IMR-90 (cell line): ENCODE measurements around the gene ROGDI.

ENCODE experiments used
- CTCF ChIP-seq: conservative IDR thresholded peaks from 2 replicates; pipeline ENCODE4 v1.5.1; 2012; ENCODE audit warnings: mild to moderate bottlenecking, low read depth, low read length, improper control_type of control experiment
- FOS ChIP-seq: fragments of 150-350 bp; IDR thresholded peaks from 2 replicates; pipeline ENCODE4 v1.6.1; 2016; ENCODE audit warnings: low read depth, low read length
- MAFK ChIP-seq: IDR thresholded peaks from 2 replicates; pipeline ENCODE4 v1.6.1; 2012; ENCODE audit warnings: low read depth, low read length, improper control_type of control experiment
- MAZ ChIP-seq: IDR thresholded peaks from 2 replicates; pipeline ENCODE4 v1.6.1; 2012; ENCODE audit warnings: low read depth, mild to moderate bottlenecking, low read length, improper control_type of control experiment, moderate library complexity, borderline replicate concordance
- POLR2A ChIP-seq: IDR thresholded peaks from 2 replicates; pipeline ENCODE4 v1.6.1; 2012; ENCODE audit warnings: mild to moderate bottlenecking, low read depth, low read length
- RAD21 ChIP-seq: IDR thresholded peaks from 2 replicates; pipeline ENCODE4 v1.6.1; 2012; ENCODE audit warnings: low read length, improper control_type of control experiment

GRCh38 chr16:4753227-4753626 is 49.2 kb downstream of the ROGDI start:
- TF ChIP-seq POLR2A: no peak
- TF ChIP-seq CTCF: no peak
- no peak for TF ChIP-seq MAZ
- no peak for TF ChIP-seq RAD21
- no peak for TF ChIP-seq FOS
- TF ChIP-seq MAFK: no peak
